ENCODE data around the gene CAMKMT.

Gene CAMKMT

GRCh38 chr2:44706681-44707553 lies 345.2 kb downstream of the CAMKMT start:
- DNase-seq, result no peak

- DNase-seq, result peak; percentile 30
These were observed 346.4 kb downstream of the CAMKMT start for GRCh38 chr2:44707945-44708660.

DNA sequence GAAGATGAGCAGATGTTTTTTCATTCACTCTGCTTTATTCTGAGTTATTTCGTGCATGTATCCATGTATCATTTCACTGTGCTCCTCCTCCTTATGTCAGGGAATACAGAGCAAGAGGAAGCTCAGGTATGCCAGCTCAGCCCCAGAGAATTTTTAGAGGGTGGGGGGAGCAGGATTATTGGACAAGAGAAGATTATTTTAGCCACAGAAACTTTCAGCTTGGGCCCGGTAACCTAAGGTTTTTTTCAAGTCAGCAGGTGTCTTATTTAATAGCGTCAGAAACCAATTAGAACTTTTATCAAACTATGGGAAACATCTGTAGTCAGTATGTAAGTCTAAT lies 346.9 kb downstream of the CAMKMT start:
- DNase-seq, result no peak

GRCh38 chr2:44713170-44713569 lies 351.4 kb downstream of the CAMKMT start:
- peak; percentile 50 for DNase-seq

DNA sequence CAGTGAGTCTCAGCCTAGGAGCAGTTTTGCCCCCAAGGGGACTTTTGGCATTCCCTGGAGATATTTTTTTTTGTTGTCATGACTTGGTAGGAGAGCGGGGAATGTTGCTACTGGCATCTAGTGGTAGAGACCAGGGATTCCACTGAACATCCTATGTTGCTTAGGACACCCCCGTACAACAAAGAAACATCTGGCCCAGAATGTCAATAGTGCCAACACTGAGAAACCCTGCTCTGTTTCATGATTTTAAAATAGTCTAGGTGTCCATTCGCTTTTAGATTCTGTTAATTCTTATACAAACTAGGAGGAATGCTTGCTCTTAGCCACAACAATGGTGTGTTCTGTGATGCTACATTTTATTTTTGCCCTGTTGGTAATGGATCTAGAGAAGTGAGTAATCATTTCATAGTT lies 353.9 kb downstream of the CAMKMT start:
- DNase-seq, result no peak

DNA sequence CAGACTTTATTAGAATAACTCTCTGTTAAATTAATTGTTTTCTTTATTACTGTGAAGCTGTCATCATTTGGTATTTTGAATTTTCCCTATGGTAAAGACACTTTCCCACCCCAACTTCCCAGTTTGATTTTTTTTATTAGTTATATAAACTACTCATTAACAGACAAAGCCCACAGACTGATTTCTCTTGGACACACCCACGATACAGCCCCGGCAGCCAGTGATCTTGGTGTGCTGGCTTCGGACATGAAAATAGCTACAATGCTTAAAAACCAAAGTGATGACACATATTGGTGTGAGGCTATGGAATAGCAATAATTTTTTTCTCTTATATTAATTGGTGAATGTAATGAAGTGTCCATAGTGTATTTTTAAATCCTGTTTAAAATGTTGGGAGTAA lies 354.4 kb downstream of the CAMKMT start:
- no peak for DNase-seq

DNA sequence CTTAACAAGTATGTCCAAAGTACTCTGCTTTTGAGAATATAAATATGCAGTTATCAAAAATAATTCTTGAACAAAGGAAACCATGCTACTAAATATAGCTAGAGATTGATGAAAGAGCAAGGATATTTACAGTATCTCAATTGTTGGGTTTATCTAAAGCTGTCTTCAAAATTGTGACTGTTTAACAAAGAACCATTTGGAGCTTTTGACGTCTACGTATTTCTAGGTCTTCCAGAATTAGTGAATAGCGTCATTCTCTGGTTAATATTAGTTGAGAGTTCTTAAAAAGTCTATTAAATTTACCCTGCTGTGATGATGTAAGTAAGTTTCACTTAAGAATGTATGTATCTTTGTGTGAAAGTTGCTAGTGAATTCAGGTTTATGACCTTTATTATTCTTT lies 356.7 kb downstream of the CAMKMT start:
- DNase-seq, result no peak

DNA sequence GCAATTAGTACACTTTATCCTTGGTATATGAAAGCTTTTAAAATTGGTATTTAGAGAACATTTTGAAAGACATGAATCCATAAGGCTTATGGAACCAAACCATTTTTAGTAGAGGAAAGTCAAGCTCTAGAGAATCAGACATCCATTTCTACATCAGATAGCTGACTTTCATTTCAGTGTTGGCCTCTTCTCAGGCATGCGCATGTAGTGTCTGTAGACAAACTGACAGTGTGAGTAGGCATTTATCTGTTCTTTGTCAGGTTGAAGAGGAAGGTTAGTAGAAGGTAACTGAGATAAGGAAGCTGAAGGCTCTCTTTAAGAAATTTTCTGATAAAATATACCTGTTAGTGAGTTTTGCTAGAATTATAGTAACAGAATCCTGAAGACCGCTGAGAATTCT lies 357.8 kb downstream of the CAMKMT start:
- no peak for DNase-seq

DNA sequence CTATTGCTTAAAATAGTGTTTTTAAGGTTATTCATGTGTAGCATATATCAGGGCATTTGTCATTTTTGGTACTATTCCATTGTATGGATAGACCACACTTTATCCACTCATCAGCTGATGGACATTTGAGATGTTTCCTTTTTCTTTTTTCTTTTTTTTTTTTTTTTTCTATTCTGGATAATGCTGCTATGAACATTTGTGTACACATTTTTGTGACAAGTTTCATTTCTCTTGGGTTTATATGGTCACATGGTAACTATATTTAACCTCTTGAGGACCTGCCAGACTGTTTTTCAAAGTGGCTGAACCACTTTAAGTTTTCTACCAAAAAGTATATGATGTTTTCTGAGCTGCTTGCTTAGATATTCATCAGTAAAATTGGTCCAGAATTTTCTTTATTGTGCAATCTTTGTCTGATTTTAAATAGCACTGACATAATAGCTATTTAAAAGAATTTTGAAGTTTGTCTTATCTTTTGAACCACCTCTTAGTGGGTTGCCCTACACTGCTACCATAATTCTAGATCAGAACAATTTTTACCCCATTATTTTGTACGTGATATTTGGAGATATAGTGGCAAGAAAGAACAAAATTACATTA lies 360.4 kb downstream of the CAMKMT start:
- DNase-seq, result no peak

DNA sequence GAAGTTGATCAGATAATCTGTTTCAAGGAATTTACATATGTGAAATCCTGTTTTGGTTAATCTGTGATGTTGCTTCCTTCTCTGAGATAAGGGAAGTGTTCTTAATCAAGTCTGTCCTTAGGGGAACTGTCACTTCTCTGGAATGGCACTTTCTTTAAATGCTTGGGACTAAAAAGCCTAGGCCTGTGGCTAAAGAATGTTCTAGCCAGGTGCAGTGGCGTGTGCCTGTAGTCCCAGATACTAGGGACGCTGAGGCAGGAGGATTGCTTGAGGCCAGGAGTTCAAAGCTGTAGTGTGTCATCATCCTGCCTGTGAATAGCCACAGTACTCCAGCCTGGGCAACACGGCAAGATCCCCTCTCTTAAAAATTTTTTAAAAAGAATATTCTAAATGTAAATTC lies 362.2 kb downstream of the CAMKMT start:
- no peak for DNase-seq

GRCh38 chr2:44730593-44730992 lies 368.8 kb downstream of the CAMKMT start:
- DNase-seq, result no peak

DNA sequence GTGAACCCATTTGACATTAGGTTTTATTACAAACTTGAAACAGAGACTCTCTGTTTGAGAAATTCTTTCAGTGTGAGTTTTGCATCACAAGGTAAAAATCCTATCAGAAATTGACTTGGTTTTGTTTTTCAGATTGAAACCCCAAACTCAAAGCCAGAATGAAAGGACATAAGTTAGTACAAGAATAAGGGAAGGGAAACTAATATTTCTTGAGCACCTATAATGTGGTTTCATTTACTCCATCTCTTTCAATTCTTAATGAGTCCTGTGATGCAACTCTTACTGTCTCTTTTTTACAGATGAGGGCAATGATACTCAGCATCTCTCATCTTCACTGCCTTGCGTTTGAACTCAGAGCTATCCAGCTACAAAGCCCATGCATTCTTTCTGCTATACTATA lies 369.8 kb downstream of the CAMKMT start:
- DNase-seq, result no peak

GRCh38 chr2:44736270-44736942 lies 374.7 kb downstream of the CAMKMT start:
- no peak for DNase-seq

DNA sequence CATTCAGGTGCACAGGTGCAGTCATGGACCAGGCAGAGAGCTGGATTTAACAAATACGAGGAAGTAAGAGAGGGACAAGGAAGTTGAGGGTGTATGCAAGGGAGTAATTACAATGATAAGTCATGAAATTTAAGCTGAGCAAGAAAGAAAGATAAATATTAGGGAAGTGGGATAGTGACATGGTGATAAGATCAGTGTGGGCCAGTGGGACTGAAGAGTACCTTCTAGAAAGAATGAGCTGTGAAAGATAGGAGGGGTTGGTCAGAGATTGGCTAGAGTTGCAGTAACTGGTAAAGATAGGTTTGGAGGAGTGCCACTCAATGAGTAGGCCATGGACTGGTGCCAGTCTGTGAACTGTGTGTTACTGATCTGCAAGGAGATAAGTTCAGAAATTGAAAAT lies 378.9 kb downstream of the CAMKMT start:
- no peak for DNase-seq

GRCh38 chr2:44741507-44741906 lies 379.8 kb downstream of the CAMKMT start:
- no peak for DNase-seq

GRCh38 chr2:44742057-44742456 lies 380.3 kb downstream of the CAMKMT start:
- no peak for DNase-seq

DNA sequence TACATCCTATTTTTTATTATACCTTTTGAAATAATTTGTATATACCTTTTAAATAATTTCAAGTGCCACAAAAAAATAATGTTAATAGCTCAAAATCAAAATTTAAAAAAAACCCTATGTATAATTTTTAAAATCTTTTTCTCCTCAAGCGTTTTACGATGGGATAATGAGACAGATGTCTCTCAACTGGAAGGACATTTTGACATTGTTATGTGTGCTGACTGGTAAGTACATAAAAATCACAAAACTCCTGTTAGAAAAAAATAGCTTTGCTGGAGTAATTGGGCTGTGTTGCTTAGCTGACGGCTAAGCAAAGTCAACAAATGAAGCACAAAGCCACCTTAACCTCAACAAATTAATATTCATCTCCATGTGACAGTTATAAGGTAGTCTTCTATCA lies 381.7 kb downstream of the CAMKMT start:
- no peak for DNase-seq

DNA sequence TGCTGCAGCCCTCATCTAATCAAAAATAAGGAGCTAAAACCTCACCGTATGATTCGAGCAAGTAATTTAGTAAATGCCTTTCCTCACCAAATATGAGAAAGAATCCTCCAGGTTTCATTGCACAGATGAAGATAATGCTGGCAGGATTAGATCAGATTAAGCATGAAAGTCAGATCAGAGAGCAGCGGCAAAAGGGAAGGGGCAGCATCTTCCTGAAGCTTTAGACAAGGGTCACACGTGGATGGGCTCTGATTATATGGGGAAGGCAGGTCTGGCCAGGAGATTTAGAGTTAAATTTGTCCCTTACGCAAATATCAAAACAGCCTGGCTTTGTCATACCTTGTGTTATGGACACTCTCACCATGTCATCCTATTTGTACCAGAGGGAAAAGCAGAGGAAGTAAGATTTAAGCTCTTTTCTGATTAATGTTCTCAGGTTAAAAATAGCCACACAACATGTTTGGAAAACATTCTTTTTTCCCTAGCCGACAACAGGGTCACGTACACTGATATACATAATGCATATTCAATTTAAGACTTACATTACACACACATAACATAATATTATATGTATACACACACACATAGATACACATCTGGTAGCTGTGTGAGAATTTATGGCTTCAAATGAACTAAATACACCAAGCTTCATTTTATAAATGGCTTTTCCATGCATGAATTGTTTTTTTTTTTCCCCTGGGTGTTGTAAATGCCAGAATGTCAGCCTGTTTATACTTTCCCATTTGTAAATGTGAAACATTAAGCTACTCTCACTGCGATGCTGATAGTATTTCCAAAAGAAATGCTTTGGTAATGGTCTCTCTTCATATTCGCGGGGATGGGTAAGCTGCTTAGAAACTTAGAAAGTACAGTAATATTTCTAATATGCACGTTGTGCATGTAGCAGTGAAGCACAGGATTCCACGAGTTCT lies 383.5 kb downstream of the CAMKMT start:
- DNase-seq, result no peak

DNA sequence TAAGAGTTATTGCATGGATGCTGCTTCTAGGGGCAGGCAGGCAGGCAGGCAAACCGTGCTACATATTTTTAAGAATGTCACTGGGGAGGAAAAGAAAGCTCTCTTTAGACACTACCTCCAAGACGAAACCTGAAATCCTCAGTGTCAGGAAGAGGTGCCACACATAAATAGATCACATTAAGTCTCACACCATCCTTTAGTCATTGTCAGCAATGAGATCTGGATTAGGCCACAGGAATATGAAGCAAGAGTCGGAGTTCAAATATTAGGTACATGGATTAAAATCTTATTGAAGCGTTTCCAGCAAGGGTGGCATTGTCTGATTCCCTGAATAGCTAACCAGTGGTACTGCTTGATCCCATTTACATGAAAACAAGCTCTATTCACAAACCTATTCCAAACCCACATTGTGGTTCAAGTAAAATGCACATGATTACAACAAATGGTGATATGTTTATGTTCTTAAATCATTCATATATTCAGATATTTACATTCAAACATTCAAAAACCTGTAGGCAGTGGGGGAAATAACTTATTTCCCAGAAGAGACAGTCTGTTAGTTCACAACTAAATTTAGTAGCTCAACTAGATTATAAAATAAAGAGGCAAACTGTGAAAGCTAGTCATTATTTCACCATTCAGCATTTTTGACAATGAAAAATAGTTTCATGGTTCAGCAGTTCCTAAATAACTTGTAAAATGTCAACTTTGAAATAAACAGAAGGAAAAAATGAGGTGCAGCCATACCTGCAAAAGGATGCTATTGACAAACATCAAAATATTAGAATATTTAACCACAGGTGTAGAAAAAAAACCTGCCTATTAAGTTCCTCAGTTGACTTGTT lies 384.4 kb downstream of the CAMKMT start:
- DNase-seq, result no peak

DNA sequence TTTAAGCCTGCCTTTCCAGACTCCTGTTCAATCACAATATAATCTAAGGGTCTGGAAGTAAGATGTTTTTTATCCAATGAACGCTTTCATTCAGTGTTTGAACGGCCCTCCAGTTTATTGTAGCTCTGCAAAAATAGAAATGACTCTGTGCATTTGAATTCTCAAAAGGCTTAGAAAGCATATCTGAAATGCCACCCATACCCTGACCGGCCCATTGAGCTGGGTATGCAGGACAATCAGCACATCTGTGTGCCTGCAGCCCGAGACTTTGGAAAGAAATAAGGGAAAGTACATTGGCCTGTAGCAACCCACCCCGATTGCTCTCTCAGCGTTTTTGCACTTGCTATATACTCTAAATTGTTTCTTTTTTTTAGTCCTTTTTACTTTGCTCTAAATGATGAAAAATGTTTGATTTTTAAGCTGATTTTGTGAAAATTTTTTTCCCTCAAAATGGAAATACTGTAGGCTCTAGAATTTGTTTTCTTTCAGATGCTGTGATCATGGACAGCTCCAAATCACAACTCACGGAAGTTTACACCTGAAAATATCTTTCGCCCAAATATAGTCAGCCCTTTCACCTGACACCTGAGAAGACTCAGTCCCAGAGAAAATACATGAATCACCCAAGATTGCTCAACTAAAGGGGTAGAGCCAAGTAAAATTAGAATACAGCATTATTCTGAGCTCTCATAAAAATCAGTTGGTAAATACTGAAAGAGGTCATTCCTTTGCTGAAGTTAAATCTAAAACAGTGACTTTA lies 385.3 kb downstream of the CAMKMT start:
- DNase-seq, result no peak

DNA sequence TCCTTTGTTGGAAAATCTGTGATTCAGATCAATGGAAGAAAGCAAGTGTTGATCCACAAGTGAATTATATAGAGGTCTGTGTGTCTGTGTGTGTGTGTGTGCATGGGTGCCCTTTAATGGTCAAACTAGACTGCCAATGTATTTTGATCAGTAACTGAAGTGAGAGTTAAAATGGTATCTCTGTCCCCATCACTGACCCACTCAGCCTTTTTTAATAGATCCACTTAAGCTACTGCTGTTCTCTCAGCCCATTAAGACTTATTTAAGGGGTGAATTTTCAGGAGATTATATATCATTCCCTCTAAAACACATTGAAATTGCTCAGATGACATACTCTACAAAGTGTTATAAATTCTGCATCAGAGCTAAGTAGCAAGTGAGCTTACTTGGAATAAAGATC lies 386.0 kb downstream of the CAMKMT start:
- DNase-seq, result no peak

All from CD4-positive, alpha-beta T cell treated with Interferon gamma for 1 hour (primary cell).